Stimulated activated CD4-positive, alpha-beta T cell treated with anti-CD3 and anti-CD28 coated beads, Interleukin-4, amount 100 ng/mL, for 4 hours (primary cell): ENCODE measurements around the gene CEP152.
"Not testable (repeated sequence)": the region's sequence is repeated elsewhere in the genome, so short reads cannot be mapped to it uniquely, and the experiment has no call there.

Experiments used
- DNase-seq, 2 experiments: peaks; one replicate each; pipeline ENCODE4 v3.0.0-alpha.2; 2020

The CEP152 gene

GRCh38 chr15:48810414-48811324, at the start of gene CEP152:
Gene CEP152, minus strand, starts transcription at chr15:48811069. Its CDS starts 5,420 bp downstream, at chr15:48805649.
- peak; percentile 95 to 99 for DNase-seq

- no peak for DNase-seq
These were observed 48.6 kb upstream of the CEP152 start for GRCh38 chr15:48859426-48859825.

- no peak for DNase-seq
These were observed 47.5 kb upstream of the CEP152 start for GRCh38 chr15:48858401-48858800.

GRCh38 chr15:48856942-48857341, 46.1 kb upstream of the CEP152 start:
- no peak for DNase-seq

- DNase-seq = no peak
These were observed 44.9 kb upstream of the CEP152 start for GRCh38 chr15:48855501-48856440.

GRCh38 chr15:48854434-48854833, 43.6 kb upstream of the CEP152 start:
- DNase-seq = not testable (repeated sequence)

- DNase-seq = no peak
These were observed 41.1 kb upstream of the CEP152 start for GRCh38 chr15:48851956-48852355.

GRCh38 chr15:48850648-48851047, 39.8 kb upstream of the CEP152 start:
- DNase-seq = no peak

- no peak for DNase-seq
These were observed 34.3 kb upstream of the CEP152 start for GRCh38 chr15:48845123-48845522.

GRCh38 chr15:48842501-48842900, 31.6 kb upstream of the CEP152 start:
- no peak for DNase-seq

- DNase-seq = no peak
These were observed 23.9 kb upstream of the CEP152 start for GRCh38 chr15:48834756-48835155.

- DNase-seq = no peak
These were observed 22.8 kb upstream of the CEP152 start for GRCh38 chr15:48833526-48834239.

- no peak for DNase-seq
These were observed 21.8 kb upstream of the CEP152 start for GRCh38 chr15:48832648-48833047.

- no peak for DNase-seq
These were observed 18.0 kb upstream of the CEP152 start for GRCh38 chr15:48828906-48829305.

GRCh38 chr15:48828471-48828870, 17.6 kb upstream of the CEP152 start:
- DNase-seq = no peak

- no peak for DNase-seq
These were observed 14.2 kb upstream of the CEP152 start for GRCh38 chr15:48825075-48825474.

- DNase-seq = no peak
These were observed 12.8 kb upstream of the CEP152 start for GRCh38 chr15:48823706-48824105.

- DNase-seq = no peak
These were observed 12.4 kb upstream of the CEP152 start for GRCh38 chr15:48823237-48823636.

GRCh38 chr15:48814286-48814685, 3.4 kb upstream of the CEP152 start:
- DNase-seq = no peak

- no peak for DNase-seq
These were observed 573 bp upstream of the CEP152 start for GRCh38 chr15:48811325-48811958.

GRCh38 chr15:48806151-48806550, 4.7 kb downstream of the CEP152 start:
- no peak for DNase-seq

- no peak for DNase-seq
These were observed 5.3 kb downstream of the CEP152 start for GRCh38 chr15:48805591-48805990.
